SK-N-SH (cell line): Measurements from ENCODE around the gene RASGRF1. TPM values are rescaled to one million over a fixed set of nuclear protein-coding genes. Genes with fewer than 3 reads are reported as not detected.

Source experiments
- CTCF ChIA-PET: fragments of 300-600, 350-600 bp; formaldehyde crosslinking; extraction: SDS; loops from one replicate; lab custom pipeline; 2021; lab: Yijun Ruan, JAX
- POLR2A ChIA-PET: fragments of 350-600 bp; sonication (Branson Sonifier 250); formaldehyde crosslinking; extraction: SDS; loops from one replicate; lab custom pipeline; 2020; ENCODE audit warnings: antibody characterized with exemption, inconsistent platforms; lab: Yijun Ruan, JAX
- DNase-seq: peaks from one replicate; pipeline ENCODE4 v3.0.0; 2012
- H2AFZ ChIP-seq: fragments of 200-600 bp; sonication (generic); 2 replicates; pipeline ENCODE4 v1.8.1; 2016; ENCODE audit warnings: antibody characterized with exemption, mild to moderate bottlenecking, low read depth
- H3F3A ChIP-seq: fragments of 200-600 bp; sonication (generic); replicated peaks from 2 replicates; pipeline ENCODE3; 2016; ENCODE audit warnings: antibody characterized with exemption, mild to moderate bottlenecking; ENCODE audit not compliant: insufficient read depth
- H3K27ac ChIP-seq, 2 experiments: fragments of 200-500 bp in 1 of 2; fragments of 200-600 bp in 1 of 2; sonication (Bioruptor generic) in 1 of 2; sonication (generic), shearing (Covaris generic) in 1 of 2; 2 replicates each; pipeline versions ENCODE4 v1.5.1 to v1.6.1; 2014 to 2016; ENCODE audit warnings: low read depth in 2 of 2, inconsistent platforms in 1 of 2, low read length in 1 of 2, mild to moderate bottlenecking in 1 of 2, mixed read lengths in 1 of 2
- H3K27me3 ChIP-seq: fragments of 200-600 bp; sonication (generic), shearing (Covaris generic); 2 replicates; pipeline ENCODE4 v1.6.1; 2016; ENCODE audit warnings: mixed run types; ENCODE audit not compliant: insufficient read depth
- H3K36me3 ChIP-seq, 2 experiments: fragments of 200-500 bp in 1 of 2; fragments of 200-600 bp in 1 of 2; sonication (Bioruptor generic) in 1 of 2; sonication (generic) in 1 of 2; replicated peaks in 1 of 2; 2 replicates each; pipeline versions ENCODE3 to v1.5.1; 2014 to 2016; ENCODE audit warnings: low read length in 1 of 2, mild to moderate bottlenecking in 1 of 2; ENCODE audit not compliant: insufficient read depth in 2 of 2, control insufficient read depth in 1 of 2
- H3K4me1 ChIP-seq, 2 experiments: fragments of 200-500 bp in 1 of 2; fragments of 200-600 bp in 1 of 2; sonication (Bioruptor generic) in 1 of 2; sonication (generic), shearing (Covaris generic) in 1 of 2; 2 replicates each; pipeline versions ENCODE4 v1.5.1 to v1.6.1; 2014 to 2016; ENCODE audit warnings: low read depth in 1 of 2, low read length in 1 of 2, mixed run types in 1 of 2; ENCODE audit not compliant: insufficient read depth in 2 of 2, control insufficient read depth in 1 of 2
- H3K4me2 ChIP-seq: fragments of 200-600 bp; sonication (generic), shearing (Covaris generic); 2 replicates; pipeline ENCODE4 v1.6.1; 2017; ENCODE audit warnings: mixed run types
- H3K4me3 ChIP-seq, 2 experiments: fragments of 200-500 bp in 1 of 2; fragments of 200-600 bp in 1 of 2; sonication (Bioruptor generic) in 1 of 2; sonication (generic), shearing (Covaris generic) in 1 of 2; 2 replicates each; pipeline versions ENCODE4 v1.5.1 to v1.8.1; 2014 to 2016; ENCODE audit warnings: low read depth in 2 of 2, inconsistent platforms in 1 of 2, low read length in 1 of 2, mild to moderate bottlenecking in 1 of 2, mixed read lengths in 1 of 2, moderate library complexity in 1 of 2
- H3K79me2 ChIP-seq: fragments of 200-600 bp; sonication (generic); 2 replicates; pipeline ENCODE4 v1.8.1; 2017; ENCODE audit warnings: mild to moderate bottlenecking; ENCODE audit not compliant: insufficient read depth
- H3K9ac ChIP-seq: fragments of 200-600 bp; sonication (generic); 2 replicates; pipeline ENCODE4 v1.6.1; 2017; ENCODE audit warnings: mixed run types
- H3K9me2 ChIP-seq: fragments of 200-600 bp; sonication (generic); 2 replicates; pipeline ENCODE4 v1.6.1; 2017; ENCODE audit warnings: mixed run types
- H3K9me3 ChIP-seq: fragments of 200-600 bp; sonication (generic); 2 replicates; pipeline ENCODE4 v1.6.1; 2017; ENCODE audit warnings: mixed run types, mild to moderate bottlenecking, moderate library complexity
- H4K20me1 ChIP-seq: fragments of 200-600 bp; sonication (generic); 2 replicates; pipeline ENCODE4 v1.6.1; 2017; ENCODE audit warnings: mild to moderate bottlenecking, mixed run types; ENCODE audit not compliant: insufficient read depth
- CHD2 ChIP-seq: fragments of 150-350 bp; IDR thresholded peaks from 2 replicates; pipeline ENCODE4 v1.6.1; 2018; ENCODE audit warnings: low read length; ENCODE audit not compliant: partially characterized antibody
- EP300 ChIP-seq, 2 experiments: IDR thresholded peaks; 2 replicates each; pipeline versions ENCODE4 v1.4.0 to v1.6.1; 2012; ENCODE audit warnings: borderline replicate concordance in 1 of 2, low read depth in 1 of 2, low read length in 1 of 2
- EZH2phosphoT487 ChIP-seq: fragments of 200-600 bp; sonication (generic); IDR thresholded peaks from 2 replicates; pipeline ENCODE4 v1.6.1; 2017; ENCODE audit warnings: low read depth, mixed run types, mild to moderate bottlenecking, antibody characterized with exemption, moderate library complexity, borderline replicate concordance
- FOSL2 ChIP-seq: IDR thresholded peaks from 2 replicates; pipeline ENCODE4 v1.4.0; 2012; ENCODE audit warnings: low read depth, mild to moderate bottlenecking, moderate library complexity, borderline replicate concordance
- FOXM1 ChIP-seq: IDR thresholded peaks from 2 replicates; pipeline ENCODE4 v1.4.0; 2012; ENCODE audit warnings: low read depth, mild to moderate bottlenecking
- MEF2A ChIP-seq: IDR thresholded peaks from 2 replicates; pipeline ENCODE4 v1.4.0; 2012; ENCODE audit warnings: low read depth, borderline replicate concordance
- MXI1 ChIP-seq: IDR thresholded peaks from 2 replicates; pipeline ENCODE4 v1.6.1; 2012; ENCODE audit warnings: mild to moderate bottlenecking, low read depth, low read length, improper control_type of control experiment
- NFIC ChIP-seq: IDR thresholded peaks from 2 replicates; pipeline ENCODE4 v1.4.0; 2012; ENCODE audit warnings: borderline replicate concordance
- RAD21 ChIP-seq: IDR thresholded peaks from 2 replicates; pipeline ENCODE4 v1.6.1; 2012; ENCODE audit warnings: mild to moderate bottlenecking, low read length
- RFX5 ChIP-seq: IDR thresholded peaks from 2 replicates; pipeline ENCODE4 v1.6.1; 2012; ENCODE audit warnings: mild to moderate bottlenecking, improper control_type of control experiment, low read length
- RXRA ChIP-seq: IDR thresholded peaks from 2 replicates; pipeline ENCODE4 v1.4.0; 2012; ENCODE audit warnings: low read depth, mild to moderate bottlenecking, borderline replicate concordance
- SMC3 ChIP-seq: IDR thresholded peaks from 2 replicates; pipeline ENCODE4 v1.6.1; 2012; ENCODE audit warnings: low read depth, low read length, improper control_type of control experiment
- TAF1 ChIP-seq: IDR thresholded peaks from 2 replicates; pipeline ENCODE4 v1.6.1; 2012; ENCODE audit warnings: low read depth, mild to moderate bottlenecking, low read length, moderate library complexity, borderline replicate concordance
- YY1 ChIP-seq: IDR thresholded peaks from 2 replicates; pipeline ENCODE4 v1.4.0; 2012; ENCODE audit warnings: low read depth, mild to moderate bottlenecking
- WGBS: methylation state at CpG from one replicate; pipeline ENCODE4 v1.1.6; 2017; ENCODE audit warnings: low lambda C conversion rate; 5-methylcytosine and 5-hydroxymethylcytosine counted together
- polyA plus RNA-seq, 3 experiments: library from polyadenylated mRNA; depleted of rRNA; stranded (reverse); fragments of >200 nt; gene quantifications; 2 replicates each; pipeline ENCODE4 v1.2.3, GENCODE V29; 2012
- TF ChIP-seq, protein P1 (sequence below): IDR thresholded peaks from 2 replicates; pipeline ENCODE4 v1.6.1; 2012; ENCODE audit warnings: mild to moderate bottlenecking, low read depth, low read length, moderate library complexity
- TF ChIP-seq, protein P2 (sequence below): fragments of 200-600 bp; sonication (generic); IDR thresholded peaks from 2 replicates; pipeline ENCODE4 v1.6.1; 2017; ENCODE audit warnings: antibody characterized with exemption, mild to moderate bottlenecking, moderate library complexity

RASGRF1 gene
- polyA plus RNA-seq, 1 of the 3 experiments (the other 2 are of a cell fraction) = 0.10 TPM

DNA sequence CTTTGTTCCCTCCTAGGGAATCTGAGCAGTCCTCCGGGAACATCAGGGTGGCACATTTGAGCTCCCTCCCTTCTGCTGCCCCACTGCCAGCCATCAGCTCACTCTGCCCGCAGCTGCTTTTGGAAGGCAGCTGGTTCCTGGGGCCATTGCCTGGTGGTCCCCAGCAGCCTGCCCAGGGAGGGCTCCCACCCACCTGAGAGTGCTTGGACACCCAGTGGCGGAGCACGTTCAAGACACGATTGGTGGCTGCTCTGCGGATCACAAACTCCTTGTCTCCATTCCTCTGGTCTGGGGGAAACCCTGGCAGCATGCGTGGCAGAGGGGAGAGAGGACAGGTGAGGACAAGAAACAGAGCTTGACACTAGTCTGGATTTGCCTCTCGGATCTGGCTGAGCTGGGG lies 92.1 kb downstream of the RASGRF1 start:
- no peaks in the 10 kb centered on the region for H3F3A ChIP-seq
- DNase-seq = no peak
- no peak overlapping the region for H3K4me2 ChIP-seq
- H3K9ac ChIP-seq = no peak overlapping the region
- no peak overlapping the region for H2AFZ ChIP-seq
- ChIA-PET CTCF (interaction anchor here (1.0 to 2.8 kb wide), 8 partner anchors 9 to 186 kb away, joined by 3 to 11 read pairs (median 4); no protein-coding TSS in a partner anchor), POLR2A (no interaction called here)
- H3K27me3 ChIP-seq = no peaks in the 10 kb centered on the region
- peaks cover 0 to 24% of the 10 kb centered on the region in 2 experiments; a peak in 1 of 4 replicates for H3K4me1 ChIP-seq
- H3K9me2 ChIP-seq = no peaks in the 10 kb centered on the region
- H3K27ac ChIP-seq = no peak overlapping the region; a peak in 1 of 4 replicates
- no peaks in the 10 kb centered on the region for H4K20me1 ChIP-seq
- 70% methylated on average over 4 of the region's 8 CpGs for WGBS
- H3K79me2 ChIP-seq = no peaks in the 10 kb centered on the region
- H3K4me3 ChIP-seq = no peak overlapping the region
- no peaks in the 10 kb centered on the region for H3K36me3 ChIP-seq
- TF ChIP-seq FOXM1 (no peak), EP300 (IDR thresholded peaks at IDR 0.05; ENCODE audit: borderline replicate concordance in 1 of 2, low read depth in 1 of 2, low read length in 1 of 2) (no peak), RFX5 (no peak), RAD21 (no peak), MXI1 (no peak), CHD2 (no peak), TAF1 (no peak), FOSL2 (no peak), RXRA (no peak), EZH2phosphoT487 (no peak), YY1 (no peak), SMC3 (no peak), MEF2A (no peak), NFIC (no peak)
- TF ChIP-seq, protein P1, sequence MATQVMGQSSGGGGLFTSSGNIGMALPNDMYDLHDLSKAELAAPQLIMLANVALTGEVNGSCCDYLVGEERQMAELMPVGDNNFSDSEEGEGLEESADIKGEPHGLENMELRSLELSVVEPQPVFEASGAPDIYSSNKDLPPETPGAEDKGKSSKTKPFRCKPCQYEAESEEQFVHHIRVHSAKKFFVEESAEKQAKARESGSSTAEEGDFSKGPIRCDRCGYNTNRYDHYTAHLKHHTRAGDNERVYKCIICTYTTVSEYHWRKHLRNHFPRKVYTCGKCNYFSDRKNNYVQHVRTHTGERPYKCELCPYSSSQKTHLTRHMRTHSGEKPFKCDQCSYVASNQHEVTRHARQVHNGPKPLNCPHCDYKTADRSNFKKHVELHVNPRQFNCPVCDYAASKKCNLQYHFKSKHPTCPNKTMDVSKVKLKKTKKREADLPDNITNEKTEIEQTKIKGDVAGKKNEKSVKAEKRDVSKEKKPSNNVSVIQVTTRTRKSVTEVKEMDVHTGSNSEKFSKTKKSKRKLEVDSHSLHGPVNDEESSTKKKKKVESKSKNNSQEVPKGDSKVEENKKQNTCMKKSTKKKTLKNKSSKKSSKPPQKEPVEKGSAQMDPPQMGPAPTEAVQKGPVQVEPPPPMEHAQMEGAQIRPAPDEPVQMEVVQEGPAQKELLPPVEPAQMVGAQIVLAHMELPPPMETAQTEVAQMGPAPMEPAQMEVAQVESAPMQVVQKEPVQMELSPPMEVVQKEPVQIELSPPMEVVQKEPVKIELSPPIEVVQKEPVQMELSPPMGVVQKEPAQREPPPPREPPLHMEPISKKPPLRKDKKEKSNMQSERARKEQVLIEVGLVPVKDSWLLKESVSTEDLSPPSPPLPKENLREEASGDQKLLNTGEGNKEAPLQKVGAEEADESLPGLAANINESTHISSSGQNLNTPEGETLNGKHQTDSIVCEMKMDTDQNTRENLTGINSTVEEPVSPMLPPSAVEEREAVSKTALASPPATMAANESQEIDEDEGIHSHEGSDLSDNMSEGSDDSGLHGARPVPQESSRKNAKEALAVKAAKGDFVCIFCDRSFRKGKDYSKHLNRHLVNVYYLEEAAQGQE = no peak
- TF ChIP-seq, protein P2, sequence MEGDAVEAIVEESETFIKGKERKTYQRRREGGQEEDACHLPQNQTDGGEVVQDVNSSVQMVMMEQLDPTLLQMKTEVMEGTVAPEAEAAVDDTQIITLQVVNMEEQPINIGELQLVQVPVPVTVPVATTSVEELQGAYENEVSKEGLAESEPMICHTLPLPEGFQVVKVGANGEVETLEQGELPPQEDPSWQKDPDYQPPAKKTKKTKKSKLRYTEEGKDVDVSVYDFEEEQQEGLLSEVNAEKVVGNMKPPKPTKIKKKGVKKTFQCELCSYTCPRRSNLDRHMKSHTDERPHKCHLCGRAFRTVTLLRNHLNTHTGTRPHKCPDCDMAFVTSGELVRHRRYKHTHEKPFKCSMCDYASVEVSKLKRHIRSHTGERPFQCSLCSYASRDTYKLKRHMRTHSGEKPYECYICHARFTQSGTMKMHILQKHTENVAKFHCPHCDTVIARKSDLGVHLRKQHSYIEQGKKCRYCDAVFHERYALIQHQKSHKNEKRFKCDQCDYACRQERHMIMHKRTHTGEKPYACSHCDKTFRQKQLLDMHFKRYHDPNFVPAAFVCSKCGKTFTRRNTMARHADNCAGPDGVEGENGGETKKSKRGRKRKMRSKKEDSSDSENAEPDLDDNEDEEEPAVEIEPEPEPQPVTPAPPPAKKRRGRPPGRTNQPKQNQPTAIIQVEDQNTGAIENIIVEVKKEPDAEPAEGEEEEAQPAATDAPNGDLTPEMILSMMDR = no peak
- no peaks in the 10 kb centered on the region for H3K9me3 ChIP-seq
